Spinal cord (tissue), 10 donors: ENCODE data around the gene CCL13. TPM values are rescaled to one million over a fixed set of nuclear protein-coding genes. Genes with fewer than 3 reads are reported as not detected.
A peak's percentile ranks its signal among the peaks of the same experiment; 100 is the strongest.

ENCODE experiments used
- DNase-seq, 6 donors: peaks; one replicate each; pipeline versions ENCODE4 v3.0.0 to v3.0.0-alpha.2; 2013 to 2015; ENCODE audit warnings: low spot score in 6 of 6, low read depth in 4 of 6
- H3K27ac ChIP-seq: one replicate; pipeline ENCODE4 v1.5.1; 2013; ENCODE audit warnings: low read depth, low read length, control low read depth
- H3K27me3 ChIP-seq: one replicate; pipeline ENCODE4 v1.6.1; 2013; ENCODE audit warnings: low read length; ENCODE audit not compliant: control insufficient read depth, insufficient read depth
- H3K36me3 ChIP-seq: one replicate; pipeline ENCODE4 v1.6.1; 2013; ENCODE audit warnings: low read length; ENCODE audit not compliant: control insufficient read depth, insufficient read depth
- H3K4me1 ChIP-seq: one replicate; pipeline ENCODE4 v1.6.1; 2013; ENCODE audit warnings: low read length; ENCODE audit not compliant: control insufficient read depth, insufficient read depth
- H3K4me3 ChIP-seq: one replicate; pipeline ENCODE4 v1.5.1; 2013; ENCODE audit warnings: low read depth, low read length, control low read depth
- H3K9me3 ChIP-seq: one replicate; pipeline ENCODE4 v1.6.1; 2013; ENCODE audit warnings: low read length; ENCODE audit not compliant: control insufficient read depth, insufficient read depth
- WGBS: methylation state at CpG from one replicate; pipeline ENCODE4 v1.1.5; 2013; ENCODE audit warnings: missing lambda C conversion rate; ENCODE audit not compliant: insufficient coverage; 5-methylcytosine and 5-hydroxymethylcytosine counted together
- polyA plus RNA-seq, 2 donors: library from polyadenylated mRNA; unstranded; fragments of 120-200 nt; gene quantifications; one replicate each; pipeline ENCODE4 v1.2.1, GENCODE V29; 2013; ENCODE audit not compliant: insufficient read length in 2 of 2
- total RNA-seq, 2 donors: library from RNA; depleted of rRNA in 1 of 2; stranded (reverse); fragments of 120-200 nt in 1 of 2; fragments of >200 nt in 1 of 2; gene quantifications; one replicate each; pipeline versions ENCODE4 v1.2.3 to v1.2.4, GENCODE V29; 2013 to 2014
- donor health status: healthy.

The CCL13 gene
- total and polyA plus RNA-seq, 4 donors, result 0.38 to 2.5 (median 1.5) TPM; not detected in 1

DNA sequence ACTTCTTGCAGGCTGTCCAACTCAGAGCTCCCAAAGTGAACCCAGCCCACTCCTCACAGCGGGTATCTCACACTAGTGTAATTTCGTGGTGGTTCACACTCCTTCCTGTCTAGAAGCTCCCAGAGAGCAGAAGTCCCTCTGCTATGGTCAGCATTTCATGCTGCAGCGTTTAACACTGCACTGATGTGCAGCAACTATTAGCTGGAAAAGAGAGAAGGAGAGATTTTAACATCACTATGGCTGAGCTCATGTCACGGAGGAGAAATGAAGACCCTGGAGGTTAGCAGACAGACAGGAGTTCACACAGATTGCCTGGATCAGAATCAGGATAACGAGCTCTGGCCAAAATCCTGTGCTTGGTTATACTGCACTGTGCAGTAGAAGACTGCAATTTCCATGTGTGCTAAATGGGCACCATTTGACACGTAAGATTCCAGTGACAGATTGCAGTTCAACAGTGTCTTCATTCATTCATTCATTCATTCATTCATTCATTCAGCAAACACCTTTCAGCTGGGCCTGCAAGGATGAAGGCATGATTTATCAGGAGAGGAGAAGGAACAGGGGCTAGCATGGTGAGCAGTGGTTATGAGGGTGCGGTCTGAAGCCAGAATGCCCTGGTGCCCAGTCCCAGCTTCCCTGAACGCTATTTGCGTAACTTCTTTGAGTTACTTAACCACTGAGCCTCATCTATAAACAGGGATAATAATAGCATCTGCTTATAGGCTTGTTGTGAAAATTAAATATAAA is 12.1 kb downstream of the CCL13 start:
- WGBS, result 65% methylated on average over 4 of the region's 9 CpGs
- Histone ChIP-seq H3K27me3 (no peaks in the 10 kb centered on the region), H3K4me1 (no peaks in the 10 kb centered on the region), H3K27ac (no peak overlapping the region), H3K36me3 (no peaks in the 10 kb centered on the region), H3K4me3 (no peak overlapping the region), H3K9me3 (no peaks in the 10 kb centered on the region)
- no peak for DNase-seq

DNA sequence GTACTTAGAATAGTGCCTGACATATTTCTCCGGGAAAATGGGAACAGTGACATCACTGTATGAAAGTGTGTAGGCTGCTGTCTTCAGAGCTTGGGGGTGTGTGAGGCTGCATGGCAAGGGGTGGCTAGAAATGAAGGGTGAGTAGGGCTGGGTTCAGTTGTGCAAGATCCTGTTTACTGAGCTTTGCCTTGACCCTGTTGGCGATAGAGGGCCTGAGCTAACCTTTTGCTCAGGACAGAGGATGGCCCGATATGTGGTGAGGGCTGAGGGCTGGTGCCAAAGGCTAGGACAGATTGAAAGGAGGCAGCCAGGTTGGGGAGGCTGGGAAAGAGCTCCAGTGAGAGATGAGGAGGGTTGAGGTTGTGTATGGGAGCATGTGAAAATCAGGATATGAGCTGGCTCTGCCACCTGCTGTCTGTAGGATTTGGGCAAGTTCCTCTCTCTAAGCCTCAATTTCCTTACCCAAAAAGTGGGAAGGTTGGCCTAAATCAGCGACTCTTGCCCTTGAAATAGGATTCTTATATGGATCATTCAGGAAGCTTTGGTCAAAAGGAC is 12.7 kb downstream of the CCL13 start:
- no peaks in the 10 kb centered on the region for H3K4me1 ChIP-seq
- H3K4me3 ChIP-seq, result no peak overlapping the region
- no peaks in the 10 kb centered on the region for H3K36me3 ChIP-seq
- WGBS, result 59% methylated on average over 3 of the region's 4 CpGs
- DNase-seq, result no peak
- no peaks in the 10 kb centered on the region for H3K9me3 ChIP-seq
- H3K27ac ChIP-seq, result no peak overlapping the region
- H3K27me3 ChIP-seq, result no peaks in the 10 kb centered on the region

DNA sequence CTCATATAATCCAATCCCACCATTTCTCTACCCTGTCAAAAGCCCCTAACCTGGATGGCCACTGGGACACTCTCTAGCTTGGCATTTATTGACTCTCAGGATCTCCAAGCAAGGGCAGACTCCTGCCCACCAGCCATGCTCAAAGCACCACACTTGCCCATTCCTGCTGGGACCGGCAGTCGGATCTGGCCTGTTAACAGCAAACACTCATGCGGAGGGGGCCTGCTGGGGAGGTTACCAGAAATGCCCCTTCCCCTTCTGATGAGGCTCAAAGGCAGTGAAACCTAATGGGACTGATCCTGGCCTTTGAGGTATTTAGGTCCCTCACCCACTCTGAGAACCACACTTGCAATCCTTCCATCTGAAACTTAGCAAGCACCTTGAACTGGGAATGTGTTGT is 13.3 kb downstream of the CCL13 start:
- no peak overlapping the region for H3K4me3 ChIP-seq
- DNase-seq, result no peak
- H3K27ac ChIP-seq, result no peak overlapping the region
- H3K36me3 ChIP-seq, result no peaks in the 10 kb centered on the region
- no peaks in the 10 kb centered on the region for H3K27me3 ChIP-seq
- no peaks in the 10 kb centered on the region for H3K9me3 ChIP-seq
- H3K4me1 ChIP-seq, result no peaks in the 10 kb centered on the region
- 81% methylated on average over 3 of the region's 3 CpGs for WGBS

DNA sequence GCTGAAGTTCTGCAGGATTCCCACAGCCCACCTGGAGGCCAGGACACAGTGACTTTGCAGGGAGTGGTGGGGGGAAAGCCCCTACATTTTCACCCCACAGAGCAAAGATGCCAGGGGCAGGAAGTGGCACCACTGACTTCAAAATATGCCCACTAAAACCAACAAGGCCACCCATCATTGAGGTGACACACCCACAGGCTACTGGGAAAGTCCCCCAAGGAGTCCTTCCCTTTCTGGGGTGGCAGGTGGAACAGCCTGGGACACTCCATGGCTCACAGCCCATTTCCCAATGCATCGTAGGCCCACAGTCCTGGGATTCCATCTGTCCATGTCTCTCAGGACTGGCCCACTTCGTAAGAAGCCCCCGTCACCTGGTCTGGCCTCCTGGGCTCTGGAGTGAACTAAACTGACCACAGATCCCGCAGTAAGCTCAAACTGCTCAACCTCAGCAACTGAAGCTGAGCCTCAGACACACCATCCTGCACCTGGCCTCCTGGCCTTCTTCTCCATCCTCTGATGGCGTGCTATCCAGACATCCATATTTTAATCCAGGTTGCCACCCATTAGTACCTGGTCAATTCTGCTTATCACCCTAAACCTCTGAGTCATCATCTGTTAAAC is 14.2 kb downstream of the CCL13 start:
- H3K4me3 ChIP-seq, result no peak overlapping the region
- WGBS, result 97% methylated on average over 5 of the region's 5 CpGs
- no peaks in the 10 kb centered on the region for H3K27me3 ChIP-seq
- no peak overlapping the region for H3K27ac ChIP-seq
- no peaks in the 10 kb centered on the region for H3K9me3 ChIP-seq
- no peaks in the 10 kb centered on the region for H3K4me1 ChIP-seq
- no peak for DNase-seq
- H3K36me3 ChIP-seq, result no peaks in the 10 kb centered on the region

- H3K9me3 ChIP-seq, result no peaks in the 10 kb centered on the region
- no peaks in the 10 kb centered on the region for H3K4me1 ChIP-seq
- H3K36me3 ChIP-seq, result no peaks in the 10 kb centered on the region
- H3K27me3 ChIP-seq, result no peaks in the 10 kb centered on the region
- DNase-seq, result peak in 1 of 6 donors; percentile 17
- H3K27ac ChIP-seq, result no peak overlapping the region
- WGBS, result 76% methylated on average over 3 of the region's 3 CpGs
- H3K4me3 ChIP-seq, result no peak overlapping the region
Observed at GRCh38 chr17:34370997-34371395, 14.7 kb downstream of the CCL13 start.

- H3K9me3 ChIP-seq, result no peaks in the 10 kb centered on the region
- H3K27me3 ChIP-seq, result no peaks in the 10 kb centered on the region
- 100% methylated on average over 1 of the region's 3 CpGs for WGBS
- no peak overlapping the region for H3K27ac ChIP-seq
- no peaks in the 10 kb centered on the region for H3K4me1 ChIP-seq
- H3K4me3 ChIP-seq, result no peak overlapping the region
- H3K36me3 ChIP-seq, result no peaks in the 10 kb centered on the region
- no peak for DNase-seq
Observed at GRCh38 chr17:34371405-34372100, 15.3 kb downstream of the CCL13 start.

GRCh38 chr17:34374457-34374856 is 18.2 kb downstream of the CCL13 start:
- Histone ChIP-seq H3K27ac (no peak overlapping the region), H3K9me3 (no peaks in the 10 kb centered on the region), H3K4me3 (no peak overlapping the region), H3K36me3 (no peaks in the 10 kb centered on the region), H3K4me1 (no peaks in the 10 kb centered on the region), H3K27me3 (no peaks in the 10 kb centered on the region)
- peak in 1 of 6 donors; percentile 73 for DNase-seq
- WGBS, result 67% methylated on average over 1 of the region's 5 CpGs

DNA sequence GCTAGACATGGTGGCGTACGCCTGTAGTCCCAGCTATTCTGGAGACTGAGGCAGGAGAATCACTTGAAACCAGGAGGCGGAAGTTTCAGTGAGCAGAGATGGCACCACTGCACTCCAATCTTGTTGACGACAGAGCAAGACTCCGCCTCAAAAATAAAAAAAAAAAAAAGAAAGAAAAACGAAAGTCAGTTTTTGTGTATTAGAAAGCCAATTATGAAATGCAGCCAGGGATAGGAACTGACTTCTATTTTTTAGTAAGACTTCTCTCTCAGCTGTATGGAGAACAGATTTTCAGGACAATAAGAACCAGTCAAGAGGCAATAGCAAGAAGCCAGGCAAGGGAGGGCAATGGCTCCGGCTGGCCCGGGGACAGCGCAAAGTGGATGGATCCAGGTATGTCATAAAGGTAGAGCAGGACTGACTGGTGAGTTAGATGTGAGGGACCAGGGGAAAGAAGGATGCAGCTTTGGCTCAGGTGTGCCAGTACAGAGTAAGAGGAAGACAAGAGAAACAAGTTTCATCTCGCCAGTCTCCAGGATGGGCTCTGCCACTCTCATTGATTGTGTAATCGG is 19.2 kb downstream of the CCL13 start:
- WGBS, result 98% methylated on average over 6 of the region's 11 CpGs
- Histone ChIP-seq H3K27me3 (no peaks in the 10 kb centered on the region), H3K4me3 (no peak overlapping the region), H3K36me3 (no peaks in the 10 kb centered on the region), H3K9me3 (no peaks in the 10 kb centered on the region), H3K27ac (no peak overlapping the region), H3K4me1 (no peaks in the 10 kb centered on the region)
- DNase-seq, result no peak

- Histone ChIP-seq H3K4me1 (no peaks in the 10 kb centered on the region), H3K27ac (no peak overlapping the region), H3K27me3 (no peaks in the 10 kb centered on the region), H3K9me3 (no peaks in the 10 kb centered on the region), H3K36me3 (no peaks in the 10 kb centered on the region), H3K4me3 (no peak overlapping the region)
- WGBS, result 86% methylated on average over 2 of the region's 3 CpGs
- no peak for DNase-seq
Observed at GRCh38 chr17:34377078-34377823, 21.0 kb downstream of the CCL13 start.
